ENCODE results near the gene SH2D2A. TPM values are rescaled to one million over a fixed set of nuclear protein-coding genes. Genes with fewer than 3 reads are reported as not detected.

The SH2D2A gene
- total and polyA plus RNA-seq, 9 of the 15 experiments (the other 6 are each of a cell fraction or from before 2014, with no cell fraction given): 0.89 to 33.6 (median 6.9) TPM

DNA sequence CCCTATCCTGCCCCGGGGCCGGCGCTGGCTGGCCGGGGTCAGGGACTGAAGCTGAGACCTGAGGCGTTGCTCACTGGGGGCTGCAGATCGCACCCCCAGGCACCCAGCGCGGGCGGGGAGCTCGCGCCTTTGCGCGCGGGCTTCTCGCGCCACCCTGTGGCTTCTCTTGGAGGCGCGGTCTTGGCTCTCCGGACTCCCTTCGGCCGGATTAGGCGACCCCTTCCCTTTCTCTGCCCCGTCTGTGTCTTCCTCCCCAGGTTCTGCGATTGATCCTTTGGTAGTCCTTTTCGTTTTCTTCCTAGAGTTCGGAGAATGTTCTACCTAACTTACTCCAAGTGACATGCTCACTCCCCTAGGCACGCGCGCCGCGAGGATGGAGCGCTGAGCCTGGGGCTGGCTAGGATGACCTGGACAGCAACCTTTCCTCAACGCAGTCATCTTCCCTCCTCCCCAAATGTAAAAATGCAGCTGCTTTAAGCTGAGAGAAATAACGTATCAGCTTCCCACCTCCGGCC is 43.5 kb upstream of the SH2D2A start (continued):
- TF ChIP-seq, protein P1, sequence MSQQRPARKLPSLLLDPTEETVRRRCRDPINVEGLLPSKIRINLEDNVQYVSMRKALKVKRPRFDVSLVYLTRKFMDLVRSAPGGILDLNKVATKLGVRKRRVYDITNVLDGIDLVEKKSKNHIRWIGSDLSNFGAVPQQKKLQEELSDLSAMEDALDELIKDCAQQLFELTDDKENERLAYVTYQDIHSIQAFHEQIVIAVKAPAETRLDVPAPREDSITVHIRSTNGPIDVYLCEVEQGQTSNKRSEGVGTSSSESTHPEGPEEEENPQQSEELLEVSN (IDR thresholded peaks at IDR 0.05; ENCODE audit: borderline replicate concordance in 1 of 2, extremely low read depth in 1 of 2, insufficient read depth in 1 of 2, insufficient read length in 1 of 2, low read depth in 1 of 2, low read length in 1 of 2, poor library complexity in 1 of 2, severe bottlenecking in 1 of 2): peak; percentile 45 to 80
- TF ChIP-seq, protein P2, sequence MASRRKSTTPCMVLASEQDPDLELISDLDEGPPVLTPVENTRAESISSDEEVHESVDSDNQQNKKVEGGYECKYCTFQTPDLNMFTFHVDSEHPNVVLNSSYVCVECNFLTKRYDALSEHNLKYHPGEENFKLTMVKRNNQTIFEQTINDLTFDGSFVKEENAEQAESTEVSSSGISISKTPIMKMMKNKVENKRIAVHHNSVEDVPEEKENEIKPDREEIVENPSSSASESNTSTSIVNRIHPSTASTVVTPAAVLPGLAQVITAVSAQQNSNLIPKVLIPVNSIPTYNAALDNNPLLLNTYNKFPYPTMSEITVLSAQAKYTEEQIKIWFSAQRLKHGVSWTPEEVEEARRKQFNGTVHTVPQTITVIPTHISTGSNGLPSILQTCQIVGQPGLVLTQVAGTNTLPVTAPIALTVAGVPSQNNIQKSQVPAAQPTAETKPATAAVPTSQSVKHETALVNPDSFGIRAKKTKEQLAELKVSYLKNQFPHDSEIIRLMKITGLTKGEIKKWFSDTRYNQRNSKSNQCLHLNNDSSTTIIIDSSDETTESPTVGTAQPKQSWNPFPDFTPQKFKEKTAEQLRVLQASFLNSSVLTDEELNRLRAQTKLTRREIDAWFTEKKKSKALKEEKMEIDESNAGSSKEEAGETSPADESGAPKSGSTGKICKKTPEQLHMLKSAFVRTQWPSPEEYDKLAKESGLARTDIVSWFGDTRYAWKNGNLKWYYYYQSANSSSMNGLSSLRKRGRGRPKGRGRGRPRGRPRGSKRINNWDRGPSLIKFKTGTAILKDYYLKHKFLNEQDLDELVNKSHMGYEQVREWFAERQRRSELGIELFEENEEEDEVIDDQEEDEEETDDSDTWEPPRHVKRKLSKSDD (conservative IDR thresholded peaks at IDR 0.05; ENCODE audit: low read length): no peak
- TF ChIP-seq ZNF584 (CRISPR knock-in tag; IDR thresholded peaks at IDR 0.05; ENCODE audit: low read depth): no peak
- TF ChIP-seq U2AF1 (optimal IDR thresholded peaks at IDR 0.05; ENCODE audit: low read depth, low read length): no peak
- TF ChIP-seq SUPT5H (IDR thresholded peaks at IDR 0.05): no peak
- TF ChIP-seq ZNF311 (CRISPR knock-in tag; IDR thresholded peaks at IDR 0.05): no peak
- peak; percentile 86 for TF ChIP-seq HDAC2 (IDR thresholded peaks at IDR 0.05)
- TF ChIP-seq, protein P3, sequence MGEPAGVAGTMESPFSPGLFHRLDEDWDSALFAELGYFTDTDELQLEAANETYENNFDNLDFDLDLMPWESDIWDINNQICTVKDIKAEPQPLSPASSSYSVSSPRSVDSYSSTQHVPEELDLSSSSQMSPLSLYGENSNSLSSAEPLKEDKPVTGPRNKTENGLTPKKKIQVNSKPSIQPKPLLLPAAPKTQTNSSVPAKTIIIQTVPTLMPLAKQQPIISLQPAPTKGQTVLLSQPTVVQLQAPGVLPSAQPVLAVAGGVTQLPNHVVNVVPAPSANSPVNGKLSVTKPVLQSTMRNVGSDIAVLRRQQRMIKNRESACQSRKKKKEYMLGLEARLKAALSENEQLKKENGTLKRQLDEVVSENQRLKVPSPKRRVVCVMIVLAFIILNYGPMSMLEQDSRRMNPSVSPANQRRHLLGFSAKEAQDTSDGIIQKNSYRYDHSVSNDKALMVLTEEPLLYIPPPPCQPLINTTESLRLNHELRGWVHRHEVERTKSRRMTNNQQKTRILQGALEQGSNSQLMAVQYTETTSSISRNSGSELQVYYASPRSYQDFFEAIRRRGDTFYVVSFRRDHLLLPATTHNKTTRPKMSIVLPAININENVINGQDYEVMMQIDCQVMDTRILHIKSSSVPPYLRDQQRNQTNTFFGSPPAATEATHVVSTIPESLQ (CRISPR knock-in tag; IDR thresholded peaks at IDR 0.05): no peak
- TF ChIP-seq, protein P4, sequence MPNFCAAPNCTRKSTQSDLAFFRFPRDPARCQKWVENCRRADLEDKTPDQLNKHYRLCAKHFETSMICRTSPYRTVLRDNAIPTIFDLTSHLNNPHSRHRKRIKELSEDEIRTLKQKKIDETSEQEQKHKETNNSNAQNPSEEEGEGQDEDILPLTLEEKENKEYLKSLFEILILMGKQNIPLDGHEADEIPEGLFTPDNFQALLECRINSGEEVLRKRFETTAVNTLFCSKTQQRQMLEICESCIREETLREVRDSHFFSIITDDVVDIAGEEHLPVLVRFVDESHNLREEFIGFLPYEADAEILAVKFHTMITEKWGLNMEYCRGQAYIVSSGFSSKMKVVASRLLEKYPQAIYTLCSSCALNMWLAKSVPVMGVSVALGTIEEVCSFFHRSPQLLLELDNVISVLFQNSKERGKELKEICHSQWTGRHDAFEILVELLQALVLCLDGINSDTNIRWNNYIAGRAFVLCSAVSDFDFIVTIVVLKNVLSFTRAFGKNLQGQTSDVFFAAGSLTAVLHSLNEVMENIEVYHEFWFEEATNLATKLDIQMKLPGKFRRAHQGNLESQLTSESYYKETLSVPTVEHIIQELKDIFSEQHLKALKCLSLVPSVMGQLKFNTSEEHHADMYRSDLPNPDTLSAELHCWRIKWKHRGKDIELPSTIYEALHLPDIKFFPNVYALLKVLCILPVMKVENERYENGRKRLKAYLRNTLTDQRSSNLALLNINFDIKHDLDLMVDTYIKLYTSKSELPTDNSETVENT (CRISPR knock-in tag; IDR thresholded peaks at IDR 0.05): 0 out of 2 replicates have a peak, but pooled peaks have one; percentile 14
- TF ChIP-seq, protein P5, sequence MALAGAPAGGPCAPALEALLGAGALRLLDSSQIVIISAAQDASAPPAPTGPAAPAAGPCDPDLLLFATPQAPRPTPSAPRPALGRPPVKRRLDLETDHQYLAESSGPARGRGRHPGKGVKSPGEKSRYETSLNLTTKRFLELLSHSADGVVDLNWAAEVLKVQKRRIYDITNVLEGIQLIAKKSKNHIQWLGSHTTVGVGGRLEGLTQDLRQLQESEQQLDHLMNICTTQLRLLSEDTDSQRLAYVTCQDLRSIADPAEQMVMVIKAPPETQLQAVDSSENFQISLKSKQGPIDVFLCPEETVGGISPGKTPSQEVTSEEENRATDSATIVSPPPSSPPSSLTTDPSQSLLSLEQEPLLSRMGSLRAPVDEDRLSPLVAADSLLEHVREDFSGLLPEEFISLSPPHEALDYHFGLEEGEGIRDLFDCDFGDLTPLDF (CRISPR knock-in tag; IDR thresholded peaks at IDR 0.05): 0 out of 2 replicates have a peak, but pooled peaks have one; percentile 56
- no peak for TF ChIP-seq FOXJ2 (tag; IDR thresholded peaks at IDR 0.05)
- no peak; the same call in 1 of the 2 replicates for TF ChIP-seq KDM2B (CRISPR knock-in tag; IDR thresholded peaks at IDR 0.05)
- TF ChIP-seq MYBL2 (IDR thresholded peaks at IDR 0.05; ENCODE audit: low read depth): no peak
- TF ChIP-seq MYBL2 (CRISPR knock-in tag; IDR thresholded peaks at IDR 0.05; ENCODE audit: borderline replicate concordance): no peak
- TF ChIP-seq GTF2A2 (tag; IDR thresholded peaks at IDR 0.05): no peak
- TF ChIP-seq, protein P6, sequence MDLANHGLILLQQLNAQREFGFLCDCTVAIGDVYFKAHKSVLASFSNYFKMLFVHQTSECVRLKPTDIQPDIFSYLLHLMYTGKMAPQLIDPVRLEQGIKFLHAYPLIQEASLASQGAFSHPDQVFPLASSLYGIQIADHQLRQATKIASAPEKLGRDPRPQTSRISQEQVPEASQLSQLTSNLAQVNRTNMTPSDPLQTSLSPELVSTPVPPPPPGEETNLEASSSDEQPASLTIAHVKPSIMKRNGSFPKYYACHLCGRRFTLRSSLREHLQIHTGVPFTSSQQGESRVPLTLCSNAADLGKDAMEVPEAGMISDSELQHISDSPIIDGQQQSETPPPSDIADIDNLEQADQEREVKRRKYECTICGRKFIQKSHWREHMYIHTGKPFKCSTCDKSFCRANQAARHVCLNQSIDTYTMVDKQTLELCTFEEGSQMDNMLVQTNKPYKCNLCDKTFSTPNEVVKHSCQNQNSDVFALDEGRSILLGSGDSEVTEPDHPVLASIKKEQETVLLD (IDR thresholded peaks at IDR 0.05): peak; percentile 56; the same call in 1 of the 2 replicates
- TF ChIP-seq HLTF (IDR thresholded peaks at IDR 0.05): 0 out of 2 replicates have a peak, but pooled peaks have one; percentile 21

All from K562 (cell line).